HG03460 (cell line): ENCODE measurements around the gene C20orf204.

Source experiments
- ATAC-seq: cut with Tn5 transposase; IDR thresholded peaks from one replicate; pipeline ENCODE4 v1.9.1; 2021; ENCODE audit not compliant: unreplicated experiment

The C20orf204 gene

GRCh38 chr20:64041040-64041780 lies 5.2 kb downstream of the C20orf204 start:
- ATAC-seq, result no peak

- no peak for ATAC-seq
Observed at GRCh38 chr20:64041781-64042053, 5.7 kb downstream of the C20orf204 start.

- no peak for ATAC-seq
Observed at GRCh38 chr20:64042054-64042781, 6.2 kb downstream of the C20orf204 start.

GRCh38 chr20:64043768-64044167 lies 7.8 kb downstream of the C20orf204 start:
- ATAC-seq, result no peak

- ATAC-seq, result no peak
Observed at GRCh38 chr20:64044484-64045247, 8.7 kb downstream of the C20orf204 start.

- ATAC-seq, result no peak
Observed at GRCh38 chr20:64045346-64046011, 9.5 kb downstream of the C20orf204 start.

GRCh38 chr20:64047046-64047389 lies 11.0 kb downstream of the C20orf204 start:
- no peak for ATAC-seq

GRCh38 chr20:64047968-64048401 lies 12.0 kb downstream of the C20orf204 start:
- no peak for ATAC-seq

- no peak for ATAC-seq
Observed at GRCh38 chr20:64048402-64049044, 12.5 kb downstream of the C20orf204 start.

- no peak for ATAC-seq
Observed at GRCh38 chr20:64049060-64049877, 13.3 kb downstream of the C20orf204 start, which contains the start of gene SOX18. SOX18 (minus strand) TSS chr20:64049639; CDS start chr20:64049516, 123 bp downstream.

- no peak for ATAC-seq
Observed at GRCh38 chr20:64049878-64050260, 13.9 kb downstream of the C20orf204 start.

- ATAC-seq, result no peak
Observed at GRCh38 chr20:64050261-64051032, 14.5 kb downstream of the C20orf204 start.

- ATAC-seq, result no peak
Observed at GRCh38 chr20:64051033-64051452, 15.1 kb downstream of the C20orf204 start.

GRCh38 chr20:64051561-64052325 lies 15.8 kb downstream of the C20orf204 start:
- no peak for ATAC-seq

- ATAC-seq, result no peak
Observed at GRCh38 chr20:64052326-64052722, 16.3 kb downstream of the C20orf204 start.

- no peak for ATAC-seq
Observed at GRCh38 chr20:64052987-64053840, 17.2 kb downstream of the C20orf204 start.

GRCh38 chr20:64053841-64054661 lies 18.1 kb downstream of the C20orf204 start:
- ATAC-seq, result no peak
